OCI-LY3 (cell line): ENCODE data around the gene GLIS1.

ENCODE experiments used
- CTCF ChIP-seq: fragments of 200-600, 300-600 bp; sonication (generic); IDR thresholded peaks from 2 replicates; pipeline ENCODE4 v1.5.1; 2014; ENCODE audit warnings: antibody characterized with exemption, low read length, low read depth
- EZH2phosphoT487 ChIP-seq: fragments of 200-600 bp; shearing (Covaris generic); IDR thresholded peaks from 2 replicates; pipeline ENCODE4 v1.6.1; 2018; ENCODE audit warnings: antibody characterized with exemption, mixed run types, low read depth

GRCh38 chr1:53546409-53547155, 192.4 kb downstream of the GLIS1 start:
- TF ChIP-seq CTCF (no peak), EZH2phosphoT487 (no peak)
